ENCODE measurements around the gene TAGLN3. TPM values are rescaled to one million over a fixed set of nuclear protein-coding genes. Genes with fewer than 3 reads are reported as not detected.

The TAGLN3 gene
- total RNA-seq, 2 donors from 2014 or later = not detected

GRCh38 chr3:112000367-112000771 is 1.6 kb downstream of the TAGLN3 start:
- Histone ChIP-seq H3K4me3 (no peak overlapping the region), H3K9me3 (no peaks in the 10 kb centered on the region), H3K27ac (no peak overlapping the region), H3K36me3 (no peaks in the 10 kb centered on the region), H3K4me1 (ENCODE audit: control insufficient read depth in 1 of 2, low read depth in 2 of 2) (peaks cover 8 to 10% of the 10 kb centered on the region in 2 donors), H3K27me3 (replicated peaks; ENCODE audit: insufficient read depth) (no peaks in the 10 kb centered on the region)
- no peak for ATAC-seq (ENCODE audit: insufficient number of reproducible peaks, low FRiP score, low read depth)
- TF ChIP-seq CTCF (IDR thresholded peaks at IDR 0.05) = no peak
- DNase-seq (ENCODE audit: low spot score) = no peak

GRCh38 chr3:112000966-112001365 is 2.2 kb downstream of the TAGLN3 start:
- no peak for TF ChIP-seq CTCF (IDR thresholded peaks at IDR 0.05)
- Histone ChIP-seq H3K27ac (no peak overlapping the region), H3K9me3 (no peaks in the 10 kb centered on the region), H3K4me3 (no peak overlapping the region), H3K27me3 (replicated peaks; ENCODE audit: insufficient read depth) (no peaks in the 10 kb centered on the region), H3K4me1 (ENCODE audit: control insufficient read depth in 1 of 2, low read depth in 2 of 2) (peaks cover 8 to 10% of the 10 kb centered on the region in 2 donors), H3K36me3 (no peaks in the 10 kb centered on the region)
- ATAC-seq (ENCODE audit: insufficient number of reproducible peaks, low FRiP score, low read depth) = no peak
- DNase-seq (ENCODE audit: low spot score) = no peak

GRCh38 chr3:112001526-112001925 is 2.8 kb downstream of the TAGLN3 start:
- no peak for TF ChIP-seq CTCF (IDR thresholded peaks at IDR 0.05)
- ATAC-seq (ENCODE audit: insufficient number of reproducible peaks, low FRiP score, low read depth) = no peak

GRCh38 chr3:112002096-112002971 is 3.6 kb downstream of the TAGLN3 start:
- Histone ChIP-seq H3K4me3 (no peak overlapping the region), H3K9me3 (no peaks in the 10 kb centered on the region), H3K4me1 (ENCODE audit: control insufficient read depth in 1 of 2, low read depth in 2 of 2) (peaks cover 8 to 11% of the 10 kb centered on the region in 2 donors), H3K27ac (no peak overlapping the region), H3K27me3 (replicated peaks; ENCODE audit: insufficient read depth) (no peaks in the 10 kb centered on the region), H3K36me3 (no peaks in the 10 kb centered on the region)
- ATAC-seq (ENCODE audit: insufficient number of reproducible peaks, low FRiP score, low read depth) (no peak), DNase-seq (ENCODE audit: low spot score) (no peak)
- TF ChIP-seq CTCF (IDR thresholded peaks at IDR 0.05) = no peak

More at GRCh38 chr3:112001526-112001925, 2.8 kb downstream of the TAGLN3 start:
- no peak for DNase-seq (ENCODE audit: low spot score)
- Histone ChIP-seq H3K27me3 (replicated peaks; ENCODE audit: insufficient read depth) (no peaks in the 10 kb centered on the region), H3K4me3 (no peak overlapping the region), H3K27ac (no peak overlapping the region), H3K9me3 (no peaks in the 10 kb centered on the region), H3K36me3 (no peaks in the 10 kb centered on the region), H3K4me1 (ENCODE audit: control insufficient read depth in 1 of 2, low read depth in 2 of 2) (peaks cover 8 to 10% of the 10 kb centered on the region in 2 donors)

GRCh38 chr3:112003321-112004080 is 4.8 kb downstream of the TAGLN3 start:
- ATAC-seq (ENCODE audit: insufficient number of reproducible peaks, low FRiP score, low read depth) = no peak
- H3K9me3 ChIP-seq = no peaks in the 10 kb centered on the region
- TF ChIP-seq CTCF (IDR thresholded peaks at IDR 0.05) = no peak
- DNase-seq (ENCODE audit: low spot score) = no peak
- H3K4me1 ChIP-seq (ENCODE audit: control insufficient read depth in 1 of 2, low read depth in 2 of 2) = peaks cover 10 to 21% of the 10 kb centered on the region in 2 donors
- H3K27me3 ChIP-seq (replicated peaks; ENCODE audit: insufficient read depth) = no peaks in the 10 kb centered on the region
- H3K36me3 ChIP-seq = no peaks in the 10 kb centered on the region
- no peak overlapping the region for H3K27ac ChIP-seq
- H3K4me3 ChIP-seq = no peak overlapping the region

Data from thoracic aorta (tissue), 2 donors.